HepG2 (cell line): ENCODE results near the gene MTG1. TPM values are rescaled to one million over a fixed set of nuclear protein-coding genes. Genes with fewer than 3 reads are reported as not detected.
"Not testable (repeated sequence)": the region's sequence is repeated elsewhere in the genome, so short reads cannot be mapped to it uniquely, and the experiment has no call there.

ENCODE experiments used
- ATAC-seq: fragments of 200-7000 bp; cut with Tn5 transposase; 3 replicates; pipeline ENCODE4 v1.9.1; 2020; ENCODE audit warnings: mild to moderate bottlenecking, moderate library complexity
- BruUV-seq: library from RNA; stranded (reverse); fragments of 400-500 nt; replicated peaks from 2 replicates; lab custom pipeline; 2021; lab: Mats Ljungman, UMichigan
- CTCF ChIA-PET: fragments of 300-600 bp; formaldehyde crosslinking; extraction: SDS; loops from one replicate; lab custom pipeline; 2021; ENCODE audit warnings: low total read pairs, inconsistent platforms, low intra/inter-chr PET ratio; lab: Yijun Ruan, JAX
- POLR2A ChIA-PET: fragments of 350-600 bp; sonication (Branson Sonifier 250); formaldehyde crosslinking; loops from one replicate; lab custom pipeline; 2020; ENCODE audit warnings: antibody characterized with exemption, inconsistent platforms; lab: Yijun Ruan, JAX
- DNase-seq: peaks from one replicate; pipeline ENCODE4 v3.0.0-alpha.2; 2015; ENCODE audit warnings: low spot score
- FAIRE-seq: peaks from 3 replicates; lab custom pipeline; 2011; peaks lifted over from hg19 to GRCh38; lab: Jason Lieb, UNC
- H2AFZ ChIP-seq: one replicate; pipeline ENCODE4 v1.6.1; 2011; ENCODE audit warnings: low read length, inconsistent platforms
- H3K27ac ChIP-seq: fragments of 300-600 bp; 3 replicates; pipeline ENCODE4 v1.8.0; 2011; ENCODE audit warnings: mixed run types, mild to moderate bottlenecking, mixed read lengths, low read length, inconsistent platforms; ENCODE audit not compliant: insufficient read depth; ENCODE audit errors: extremely low read length
- H3K27me3 ChIP-seq, 2 experiments: fragments of 200-600 bp in 1 of 2; 2 replicates in 1 of 2; 3 replicates in 1 of 2; pipeline versions ENCODE4 v1.6.0 to v1.8.0; 2011; ENCODE audit warnings: low read length in 2 of 2, mild to moderate bottlenecking in 2 of 2, moderate library complexity in 2 of 2, inconsistent platforms in 1 of 2; ENCODE audit not compliant: insufficient read depth in 2 of 2, control insufficient read depth in 1 of 2
- H3K36me3 ChIP-seq, 2 experiments: fragments of 200-600 bp in 1 of 2; replicated peaks in 1 of 2; 2 replicates in 1 of 2; 3 replicates in 1 of 2; pipeline versions ENCODE4 v1.5.1 to v1.8.0; 2011; ENCODE audit warnings: low read length in 2 of 2, inconsistent platforms in 1 of 2; ENCODE audit not compliant: insufficient read depth in 2 of 2, control insufficient read depth in 1 of 2
- H3K4me1 ChIP-seq: 2 replicates; pipeline ENCODE4 v1.5.1; 2012; ENCODE audit warnings: low read length, inconsistent platforms; ENCODE audit not compliant: insufficient read depth
- H3K4me2 ChIP-seq: 2 replicates; pipeline ENCODE4 v1.6.0; 2011; ENCODE audit warnings: low read depth, low read length, inconsistent platforms
- H3K4me3 ChIP-seq, 3 experiments: fragments of 200-600 bp in 1 of 3; sonication (generic), shearing (Covaris generic) in 1 of 3; replicated peaks in 1 of 3; 2 replicates each; pipeline ENCODE4 v1.5.1; 2011 to 2016; ENCODE audit warnings: low read length in 3 of 3, inconsistent platforms in 2 of 3, low read depth in 2 of 3, mild to moderate bottlenecking in 2 of 3, control low read depth in 1 of 3, mixed read lengths in 1 of 3; ENCODE audit not compliant: insufficient read depth in 1 of 3
- H3K79me2 ChIP-seq: one replicate; pipeline ENCODE4 v1.6.1; 2011; ENCODE audit warnings: low read length, inconsistent platforms; ENCODE audit not compliant: insufficient read depth
- H3K9ac ChIP-seq: 2 replicates; pipeline ENCODE4 v1.6.0; 2011; ENCODE audit warnings: mild to moderate bottlenecking, low read depth, low read length, inconsistent platforms; ENCODE audit not compliant: insufficient read depth
- H3K9me3 ChIP-seq: 2 replicates; pipeline ENCODE4 v1.5.1; 2012; ENCODE audit warnings: mild to moderate bottlenecking, low read length
- H4K20me1 ChIP-seq: 2 replicates; pipeline ENCODE4 v1.6.0; 2011; ENCODE audit warnings: inconsistent platforms, mild to moderate bottlenecking, low read length, moderate library complexity; ENCODE audit not compliant: insufficient read depth
- WGBS: methylation state at CpG from one replicate; pipeline ENCODE4 v1.1.6; 2017; ENCODE audit warnings: low lambda C conversion rate; 5-methylcytosine and 5-hydroxymethylcytosine counted together
- in situ Hi-C: cut with HindIII; loops from 2 replicates; pipeline ENCODE4 v1.10.0; 2017; ENCODE audit warnings: low pct_unique_long_range_greater_than_20kb; ENCODE audit not compliant: extremely low pct_ligation_motif_present
- intact Hi-C: fragments of 100-400 bp; cut with micrococcal nuclease; formaldehyde crosslinking; loops from one replicate; pipeline ENCODE4 v1.10.0; 2022; ENCODE audit not compliant: unreplicated experiment
- polyA plus RNA-seq, 8 experiments: library from polyadenylated mRNA; depleted of rRNA in 3 of 8; stranded (reverse) in 7 of 8; unstranded in 1 of 8; fragments of >200 nt; fragmentation: Illumina TruSeq in 4 of 8; extraction: Trizol in 4 of 8; gene quantifications; 2 replicates each; pipeline versions ENCODE4 v1.2.1 to v1.2.3, GENCODE V29; 2011 to 2016; ENCODE audit warnings: low read depth in 4 of 8, missing spikeins in 1 of 8, mixed read lengths in 1 of 8; ENCODE audit not compliant: insufficient read depth in 1 of 8
- total RNA-seq, 5 experiments: library from RNA; depleted of rRNA; stranded (reverse); fragments of >200 nt; fragmentation: Illumina TruSeq; extraction: Trizol; gene quantifications; 2 replicates each; pipeline ENCODE4 v1.2.3, GENCODE V29; 2016; ENCODE audit warnings: low read depth in 1 of 5

MTG1 gene
- total and polyA plus RNA-seq, 2 of the 13 experiments (the other 11 are each of a cell fraction or from before 2014, with no cell fraction given) = 42.0 to 103 TPM

GRCh38 chr10:133429571-133429970, 35.6 kb downstream of the MTG1 start:
- ATAC-seq, H2AFZ ChIP-seq, intact Hi-C loops, H3K27me3 ChIP-seq, in situ Hi-C loops, H3K4me1 ChIP-seq, H4K20me1 ChIP-seq, FAIRE-seq, H3K9ac ChIP-seq, POLR2A ChIA-PET, H3K4me2 ChIP-seq, H3K79me2 ChIP-seq, H3K36me3 ChIP-seq, DNase-seq, H3K4me3 ChIP-seq, CTCF ChIA-PET, H3K9me3 ChIP-seq, BruUV-seq, H3K27ac ChIP-seq: not testable (repeated sequence)
- 75% methylated on average over 3 of the region's 4 CpGs for WGBS

GRCh38 chr10:133431888-133432613, 38.1 kb downstream of the MTG1 start:
- H2AFZ ChIP-seq, H3K36me3 ChIP-seq, BruUV-seq, in situ Hi-C loops, H3K9me3 ChIP-seq, H3K27ac ChIP-seq, POLR2A ChIA-PET, H3K9ac ChIP-seq, H3K4me3 ChIP-seq, H3K27me3 ChIP-seq, DNase-seq, intact Hi-C loops, H3K79me2 ChIP-seq, CTCF ChIA-PET, FAIRE-seq, H3K4me1 ChIP-seq, H4K20me1 ChIP-seq, H3K4me2 ChIP-seq: not testable (repeated sequence)
- 43% methylated on average over 3 of the region's 9 CpGs for WGBS
- ATAC-seq = peak; percentile 54

- H2AFZ ChIP-seq, H3K27ac ChIP-seq, CTCF ChIA-PET, BruUV-seq, H3K79me2 ChIP-seq, DNase-seq, H3K36me3 ChIP-seq, H4K20me1 ChIP-seq, FAIRE-seq, H3K4me1 ChIP-seq, H3K4me3 ChIP-seq, in situ Hi-C loops, ATAC-seq, H3K9ac ChIP-seq, H3K27me3 ChIP-seq, H3K4me2 ChIP-seq, intact Hi-C loops, H3K9me3 ChIP-seq, POLR2A ChIA-PET: not testable (repeated sequence)
- 52% methylated on average over 5 of the region's 25 CpGs for WGBS
Observed at GRCh38 chr10:133432789-133433188, 38.8 kb downstream of the MTG1 start.
